ENCODE results near the gene NISCH.
A peak's percentile ranks its signal among the peaks of the same experiment; 100 is the strongest.

The NISCH gene

DNA sequence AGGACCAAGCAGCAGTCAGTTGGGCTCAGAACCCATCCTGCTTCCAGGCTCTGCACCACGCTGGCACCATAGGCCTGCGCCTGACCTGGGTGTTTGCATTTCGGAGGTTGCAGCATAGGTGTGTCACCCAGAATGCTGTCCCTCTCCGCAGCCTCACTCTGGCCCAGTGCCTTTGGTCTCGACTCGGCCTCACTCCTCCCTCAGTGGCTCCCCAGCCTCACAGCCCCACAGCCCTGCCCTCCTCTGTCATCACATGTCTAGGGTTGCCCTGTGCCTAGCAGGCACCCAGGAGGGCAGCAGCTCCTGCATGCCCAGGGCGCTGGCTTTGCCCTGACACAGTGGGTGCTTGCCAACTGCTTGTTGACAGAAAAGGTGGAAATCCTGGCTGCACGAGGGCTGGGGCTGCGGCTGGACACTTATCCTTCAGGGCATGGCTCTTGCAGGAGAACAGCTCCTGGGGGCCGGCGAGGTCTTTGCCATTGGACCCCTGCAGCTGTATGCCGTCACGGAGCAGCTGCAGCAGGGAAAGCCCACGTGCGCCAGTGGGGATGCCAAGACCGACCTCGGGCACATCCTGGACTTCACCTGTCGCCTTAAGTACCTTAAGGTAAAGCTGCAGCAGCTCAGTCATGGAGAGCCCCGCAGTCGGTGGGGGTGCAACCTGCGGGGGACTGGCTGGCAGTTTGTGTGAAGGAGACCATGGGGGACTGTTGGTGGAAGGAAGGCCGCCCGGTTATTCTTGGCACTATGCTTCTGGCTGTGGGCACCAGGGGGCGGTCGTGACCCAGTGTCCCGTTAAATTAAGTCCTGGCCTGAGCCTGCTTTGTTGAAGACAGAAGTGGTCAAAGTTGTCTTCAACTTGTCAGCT is 16.2 kb downstream of the NISCH start:
- Histone ChIP-seq H2BK5ac (ENCODE audit: low read depth, low read length, poor library complexity) (no peak overlapping the region), H4K91ac (ENCODE audit: low read depth, low read length) (no peak overlapping the region), H3K9ac (ENCODE audit: low read length) (no peak overlapping the region), H4K12ac (ENCODE audit: low read depth, low read length) (no peak overlapping the region), H3K79me1 (ENCODE audit: low read length) (no peaks in the 10 kb centered on the region), H3K4me3 (ENCODE audit: low read depth, low read length) (no peak overlapping the region), H3K14ac (ENCODE audit: low read length) (no peak overlapping the region), H3K27me3 (ENCODE audit: insufficient read depth, low read length) (no peaks in the 10 kb centered on the region), H2AK5ac (ENCODE audit: low read length) (no peak overlapping the region), H3K18ac (ENCODE audit: low read length) (no peak overlapping the region), H2BK120ac (ENCODE audit: insufficient read depth, low read length, poor library complexity) (no peak overlapping the region), H4K8ac (ENCODE audit: low read depth, low read length) (no peak overlapping the region), H3K4ac (ENCODE audit: low read depth, low read length) (no peak overlapping the region), H3K4me1 (ENCODE audit: control insufficient read depth in 1 of 2, insufficient read depth in 2 of 2, low read length in 2 of 2) (no peaks in the 10 kb centered on the region), H3K79me2 (ENCODE audit: control insufficient read depth, insufficient read depth, low read length, poor library complexity) (no peaks in the 10 kb centered on the region), H3K36me3 (ENCODE audit: control insufficient read depth in 1 of 2, insufficient read depth in 2 of 2, low read length in 2 of 2) (peaks cover 56 to 64% of the 10 kb centered on the region in 2 experiments), H3K27ac (ENCODE audit: low read depth, low read length) (no peak overlapping the region), H2BK12ac (ENCODE audit: low read length) (no peak overlapping the region), H3K23ac (ENCODE audit: low read length) (no peak overlapping the region), H3K4me2 (ENCODE audit: low read length) (no peak overlapping the region), H2AFZ (ENCODE audit: insufficient read depth, low read length, poor library complexity) (no peak overlapping the region), H3K9me3 (ENCODE audit: insufficient read depth, low read depth, low read length) (no peaks in the 10 kb centered on the region)
- WGBS (ENCODE audit: extremely low coverage, insufficient coverage, insufficient read length) = no CpG with 5 or more reads among the region's 26 CpGs
- peak; percentile 24 to 65 for DNase-seq

DNA sequence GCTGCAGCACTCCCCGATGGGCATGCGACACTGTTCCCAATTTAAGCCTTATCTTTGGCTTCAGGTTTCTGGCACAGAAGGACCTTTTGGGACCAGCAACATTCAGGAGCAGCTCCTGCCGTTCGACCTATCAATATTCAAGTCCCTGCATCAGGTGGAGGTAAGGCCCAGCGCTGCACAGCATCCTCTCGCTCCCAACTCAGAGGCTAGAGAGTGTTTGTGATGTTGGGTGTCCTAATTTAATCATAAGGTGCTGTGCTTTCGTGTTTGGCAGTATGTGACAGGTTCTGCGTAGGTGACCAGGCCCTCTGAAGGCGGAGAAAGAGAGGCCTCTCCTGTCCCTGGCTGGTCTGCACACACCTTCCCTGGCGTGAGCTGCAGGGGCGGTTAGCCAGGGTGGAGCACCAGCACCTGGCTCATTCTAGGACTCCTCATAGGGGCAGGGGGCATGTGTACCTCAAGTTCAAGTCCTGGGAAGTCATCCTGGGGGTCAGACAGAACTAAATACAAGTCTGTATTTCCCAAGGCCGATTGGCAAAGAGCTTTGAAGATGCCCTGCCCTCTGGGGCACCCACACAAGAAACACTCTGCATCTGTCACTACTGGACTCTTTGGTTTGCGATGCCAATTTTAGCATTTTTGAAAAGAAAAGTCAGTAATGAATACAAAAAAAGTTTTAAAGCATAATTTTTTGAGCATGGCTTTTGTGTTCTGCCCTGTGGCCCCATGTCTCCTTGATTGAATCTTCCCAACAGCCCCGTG is 17.0 kb downstream of the NISCH start:
- no CpG with 5 or more reads among the region's 14 CpGs for WGBS (ENCODE audit: extremely low coverage, insufficient coverage, insufficient read length)
- Histone ChIP-seq H3K36me3 (ENCODE audit: control insufficient read depth in 1 of 2, insufficient read depth in 2 of 2, low read length in 2 of 2) (peaks cover 56 to 64% of the 10 kb centered on the region in 2 experiments), H3K9ac (ENCODE audit: low read length) (no peak overlapping the region)

DNA sequence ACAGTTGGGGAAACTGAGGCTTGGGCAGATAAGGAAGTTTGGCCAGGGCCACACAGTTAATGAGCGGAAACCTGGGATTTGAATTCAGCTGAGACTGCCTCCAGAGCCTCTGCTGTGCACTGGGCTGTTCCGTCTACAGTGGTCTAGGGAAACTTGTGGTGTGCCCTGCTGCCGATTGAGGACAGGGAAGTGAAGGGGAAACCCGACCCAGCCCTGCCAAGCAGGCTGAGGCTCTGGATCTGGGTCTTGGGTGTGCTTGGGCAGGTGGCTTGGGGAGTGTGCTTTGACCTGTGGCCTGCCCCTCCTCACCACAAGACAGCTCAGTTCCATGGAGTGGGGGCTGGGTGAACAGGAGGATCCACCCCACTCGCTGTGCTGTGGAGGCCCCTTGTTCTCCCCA is 17.6 kb downstream of the NISCH start:
- Histone ChIP-seq H3K18ac (ENCODE audit: low read length) (peak overlapping the region; percentile 25), H3K23ac (ENCODE audit: low read length) (no peak overlapping the region), H3K4ac (ENCODE audit: low read depth, low read length) (no peak overlapping the region), H2BK5ac (ENCODE audit: low read depth, low read length, poor library complexity) (no peak overlapping the region), H2AK5ac (ENCODE audit: low read length) (no peak overlapping the region), H3K9me3 (ENCODE audit: insufficient read depth, low read depth, low read length) (no peaks in the 10 kb centered on the region), H4K8ac (ENCODE audit: low read depth, low read length) (no peak overlapping the region), H3K36me3 (ENCODE audit: control insufficient read depth in 1 of 2, insufficient read depth in 2 of 2, low read length in 2 of 2) (peaks cover 62 to 69% of the 10 kb centered on the region in 2 experiments), H3K4me1 (ENCODE audit: control insufficient read depth in 1 of 2, insufficient read depth in 2 of 2, low read length in 2 of 2) (no peaks in the 10 kb centered on the region), H3K27ac (ENCODE audit: low read depth, low read length) (no peak overlapping the region), H2BK12ac (ENCODE audit: low read length) (no peak overlapping the region), H3K14ac (ENCODE audit: low read length) (no peak overlapping the region), H3K4me2 (ENCODE audit: low read length) (no peak overlapping the region), H3K79me1 (ENCODE audit: low read length) (no peaks in the 10 kb centered on the region), H3K27me3 (ENCODE audit: insufficient read depth, low read length) (no peaks in the 10 kb centered on the region), H3K4me3 (ENCODE audit: low read depth, low read length) (no peak overlapping the region), H2BK120ac (ENCODE audit: insufficient read depth, low read length, poor library complexity) (no peak overlapping the region), H2AFZ (ENCODE audit: insufficient read depth, low read length, poor library complexity) (no peak overlapping the region), H3K9ac (ENCODE audit: low read length) (no peak overlapping the region), H4K12ac (ENCODE audit: low read depth, low read length) (no peak overlapping the region), H4K91ac (ENCODE audit: low read depth, low read length) (no peak overlapping the region), H3K79me2 (ENCODE audit: control insufficient read depth, insufficient read depth, low read length, poor library complexity) (no peaks in the 10 kb centered on the region)
- no peak for DNase-seq
- WGBS (ENCODE audit: extremely low coverage, insufficient coverage, insufficient read length) = no CpG with 5 or more reads among the region's 5 CpGs

More for the DNA sequence above, 17.0 kb downstream of the NISCH start:
- H4K8ac ChIP-seq (ENCODE audit: low read depth, low read length) = no peak overlapping the region
- H3K23ac ChIP-seq (ENCODE audit: low read length) = no peak overlapping the region
- no peak overlapping the region for H3K4ac ChIP-seq (ENCODE audit: low read depth, low read length)
- H4K91ac ChIP-seq (ENCODE audit: low read depth, low read length) = no peak overlapping the region
- no peak overlapping the region for H2BK120ac ChIP-seq (ENCODE audit: insufficient read depth, low read length, poor library complexity)
- H3K27ac ChIP-seq (ENCODE audit: low read depth, low read length) = no peak overlapping the region
- H2AK5ac ChIP-seq (ENCODE audit: low read length) = no peak overlapping the region
- H2AFZ ChIP-seq (ENCODE audit: insufficient read depth, low read length, poor library complexity) = no peak overlapping the region
- H3K18ac ChIP-seq (ENCODE audit: low read length) = no peak overlapping the region
- H3K4me2 ChIP-seq (ENCODE audit: low read length) = no peak overlapping the region
- no peak overlapping the region for H2BK12ac ChIP-seq (ENCODE audit: low read length)
- H3K79me2 ChIP-seq (ENCODE audit: control insufficient read depth, insufficient read depth, low read length, poor library complexity) = no peaks in the 10 kb centered on the region
- H4K12ac ChIP-seq (ENCODE audit: low read depth, low read length) = no peak overlapping the region
- H2BK5ac ChIP-seq (ENCODE audit: low read depth, low read length, poor library complexity) = no peak overlapping the region
- no peaks in the 10 kb centered on the region for H3K9me3 ChIP-seq (ENCODE audit: insufficient read depth, low read depth, low read length)
- no peak overlapping the region for H3K4me3 ChIP-seq (ENCODE audit: low read depth, low read length)
- no peaks in the 10 kb centered on the region for H3K79me1 ChIP-seq (ENCODE audit: low read length)
- H3K27me3 ChIP-seq (ENCODE audit: insufficient read depth, low read length) = no peaks in the 10 kb centered on the region
- no peak overlapping the region for H3K14ac ChIP-seq (ENCODE audit: low read length)
- no peaks in the 10 kb centered on the region for H3K4me1 ChIP-seq (ENCODE audit: control insufficient read depth in 1 of 2, insufficient read depth in 2 of 2, low read length in 2 of 2)
- no peak for DNase-seq

DNA sequence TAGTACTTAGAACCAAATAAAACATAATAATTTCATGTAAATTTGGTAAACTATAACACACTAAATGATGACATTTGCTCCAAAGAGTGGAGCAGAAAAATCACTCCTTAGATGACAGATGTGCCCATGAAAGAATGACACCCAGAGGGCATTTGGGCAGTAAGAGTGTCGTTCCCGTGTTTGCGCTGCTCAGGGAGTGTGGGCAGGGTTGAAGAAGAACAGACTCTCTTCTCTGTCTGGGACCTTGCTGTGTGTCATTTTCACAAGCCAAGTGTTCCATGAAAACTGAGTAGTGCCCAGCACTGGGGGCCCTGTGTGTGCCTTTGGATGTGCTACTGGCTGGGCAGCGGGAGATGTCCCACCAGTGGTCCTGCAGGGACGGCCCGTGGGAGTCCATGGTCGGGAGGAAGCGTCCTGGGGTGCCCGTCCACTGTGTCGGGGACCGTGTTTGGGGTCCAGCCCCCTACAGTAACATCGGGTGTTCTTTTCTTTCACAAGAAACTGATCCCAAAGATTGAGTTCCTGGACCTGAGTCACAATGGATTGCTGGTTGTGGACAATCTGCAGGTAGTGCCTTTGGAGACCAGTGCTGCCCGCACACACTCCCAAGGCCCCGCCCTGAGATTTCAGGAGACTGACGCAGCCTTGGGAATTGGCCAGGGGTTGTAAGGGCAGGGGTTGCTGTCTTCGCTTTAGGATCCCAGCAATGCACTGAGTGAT is 21.8 kb downstream of the NISCH start:
- H2BK12ac ChIP-seq (ENCODE audit: low read length) = no peak overlapping the region
- H2BK5ac ChIP-seq (ENCODE audit: low read depth, low read length, poor library complexity) = no peak overlapping the region
- no peak overlapping the region for H3K14ac ChIP-seq (ENCODE audit: low read length)
- H3K4me3 ChIP-seq (ENCODE audit: low read depth, low read length) = no peak overlapping the region
- H2AK5ac ChIP-seq (ENCODE audit: low read length) = no peak overlapping the region
- no peak overlapping the region for H3K23ac ChIP-seq (ENCODE audit: low read length)
- H3K27ac ChIP-seq (ENCODE audit: low read depth, low read length) = no peak overlapping the region
- no peak overlapping the region for H3K4ac ChIP-seq (ENCODE audit: low read depth, low read length)
- no peaks in the 10 kb centered on the region for H3K4me1 ChIP-seq (ENCODE audit: control insufficient read depth in 1 of 2, insufficient read depth in 2 of 2, low read length in 2 of 2)
- H4K12ac ChIP-seq (ENCODE audit: low read depth, low read length) = no peak overlapping the region
- H3K79me1 ChIP-seq (ENCODE audit: low read length) = no peaks in the 10 kb centered on the region
- peaks cover 84 to 89% of the 10 kb centered on the region in 2 experiments for H3K36me3 ChIP-seq (ENCODE audit: control insufficient read depth in 1 of 2, insufficient read depth in 2 of 2, low read length in 2 of 2)
- H3K79me2 ChIP-seq (ENCODE audit: control insufficient read depth, insufficient read depth, low read length, poor library complexity) = no peaks in the 10 kb centered on the region
- H2AFZ ChIP-seq (ENCODE audit: insufficient read depth, low read length, poor library complexity) = no peak overlapping the region
- WGBS (ENCODE audit: extremely low coverage, insufficient coverage, insufficient read length) = no CpG with 5 or more reads among the region's 16 CpGs
- no peak overlapping the region for H3K4me2 ChIP-seq (ENCODE audit: low read length)
- no peak overlapping the region for H2BK120ac ChIP-seq (ENCODE audit: insufficient read depth, low read length, poor library complexity)
- no peaks in the 10 kb centered on the region for H3K27me3 ChIP-seq (ENCODE audit: insufficient read depth, low read length)
- no peak overlapping the region for H3K9ac ChIP-seq (ENCODE audit: low read length)
- no peak overlapping the region for H4K91ac ChIP-seq (ENCODE audit: low read depth, low read length)
- no peak overlapping the region for H4K8ac ChIP-seq (ENCODE audit: low read depth, low read length)
- H3K9me3 ChIP-seq (ENCODE audit: insufficient read depth, low read depth, low read length) = peaks cover 2% of the 10 kb centered on the region
- no peak overlapping the region for H3K18ac ChIP-seq (ENCODE audit: low read length)
- peak; percentile 97 to 98 for DNase-seq
